Transverse colon (tissue), 4 donors: ENCODE data around the gene ZNF570. TPM values are rescaled to one million over a fixed set of nuclear protein-coding genes. Genes with fewer than 3 reads are reported as not detected.

ENCODE experiments used
- DNase-seq: peaks from one replicate; pipeline ENCODE4 v3.0.0-alpha.2; 2019
- H3K27ac ChIP-seq, 4 donors: fragments of 200-600 bp; sonication (generic); 2 replicates each; pipeline ENCODE4 v1.5.1; 2016 to 2018; ENCODE audit warnings: inconsistent platforms in 4 of 4
- H3K27me3 ChIP-seq: fragments of 200-600 bp; sonication (generic); 2 replicates; pipeline ENCODE4 v1.5.1; 2017; ENCODE audit warnings: inconsistent platforms
- H3K36me3 ChIP-seq, 4 donors: fragments of 200-600 bp; sonication (generic); 2 replicates each; pipeline ENCODE4 v1.5.1; 2017 to 2019; ENCODE audit warnings: inconsistent platforms in 4 of 4
- H3K4me1 ChIP-seq, 4 donors: fragments of 200-600 bp; sonication (generic); 2 replicates each; pipeline ENCODE4 v1.5.1; 2017 to 2020; ENCODE audit warnings: inconsistent platforms in 4 of 4
- H3K4me3 ChIP-seq, 4 donors: fragments of 200-600 bp; sonication (generic); 1 replicate in 1 of 4; 2 replicates in 3 of 4; pipeline versions ENCODE4 v1.5.1 to v1.6.1; 2017 to 2019; ENCODE audit warnings: inconsistent platforms in 4 of 4
- H3K9me3 ChIP-seq, 2 donors: fragments of 200-600 bp; sonication (generic); 2 replicates each; pipeline ENCODE4 v1.5.1; 2017 to 2019; ENCODE audit warnings: inconsistent platforms in 2 of 2
- CTCF ChIP-seq, 5 experiments: fragments of 200-600 bp in 3 of 5; fragments of 450-650 bp in 2 of 5; sonication (generic) in 3 of 5; IDR thresholded peaks; 1 replicate in 2 of 5; 2 replicates in 3 of 5; pipeline ENCODE4 v1.5.1; 2016 to 2017; ENCODE audit warnings: antibody characterized with exemption in 5 of 5, inconsistent platforms in 3 of 5, mild to moderate bottlenecking in 2 of 5, moderate library complexity in 1 of 5
- EP300 ChIP-seq: sonication (generic); formaldehyde crosslinking; IDR thresholded peaks from one replicate; pipeline ENCODE4 v1.6.1; 2017; ENCODE audit warnings: antibody characterized with exemption, low read depth
- POLR2A ChIP-seq: fragments of 450-650 bp; IDR thresholded peaks from one replicate; pipeline ENCODE4 v1.6.1; 2016; ENCODE audit warnings: antibody characterized with exemption, mild to moderate bottlenecking, moderate library complexity
- POLR2AphosphoS5 ChIP-seq, 3 donors: sonication (generic); formaldehyde crosslinking; IDR thresholded peaks; one replicate each; pipeline ENCODE4 v1.6.1; 2016; ENCODE audit warnings: antibody characterized with exemption in 3 of 3
- WGBS, 2 donors: methylation state at CpG; one replicate each; pipeline ENCODE4 v1.1.5; 2018; ENCODE audit warnings: low coverage in 1 of 2; 5-methylcytosine and 5-hydroxymethylcytosine counted together
- in situ Hi-C, 4 donors: fragments of 200-750 bp; cut with MboI; loops; one replicate each; pipeline versions ENCODE4 v1.15.0 to v1.15.1; 2017; ENCODE audit warnings: low sequenced_read_pairs in 3 of 4, low pct_ligation_motif_present in 1 of 4, low pct_unique_long_range_greater_than_20kb in 1 of 4
- intact Hi-C: fragments of 100-400 bp; cut with DNase I; formaldehyde crosslinking; loops from one replicate; pipeline ENCODE4 v1.15.1; 2023; ENCODE audit warnings: low total_unique reads
- total RNA-seq, 4 donors: library from RNA; depleted of rRNA; stranded (reverse); fragments of >200 nt; gene quantifications; one replicate each; pipeline ENCODE4 v1.1.0, GENCODE V29; 2016

The ZNF570 gene
- total RNA-seq, 4 donors from 2014 or later: 0.37 to 4.6 (median 2.7) TPM

- peak overlapping the region; percentile 84 to 93 (median 93) for H3K27ac ChIP-seq
- peaks cover 0 to 3% of the 10 kb centered on the region in 2 donors for H3K9me3 ChIP-seq
- DNase-seq: no peak
- intact Hi-C loops (no loop called here), in situ Hi-C loops (no loop called here)
- peaks cover 0 to 7% (median 3%) of the 10 kb centered on the region in 4 donors for H3K36me3 ChIP-seq
- H3K27me3 ChIP-seq: no peaks in the 10 kb centered on the region
- 5 to 9% methylated on average over 3 to 9 of the region's 9 CpGs for WGBS, 2 donors
- peak overlapping the region; percentile 25 to 80 (median 62) for H3K4me3 ChIP-seq
- H3K4me1 ChIP-seq: peaks cover 0 to 5% (median 5%) of the 10 kb centered on the region in 4 donors
- TF ChIP-seq POLR2AphosphoS5 (IDR thresholded peaks at IDR 0.05): no peak
These were observed 38.0 kb downstream of the ZNF570 start for GRCh38 chr19:37507167-37507464.

- in situ Hi-C loops (no loop called here), intact Hi-C loops (no loop called here)
- Histone ChIP-seq H3K27ac (no peak overlapping the region), H3K4me1 (no peaks in the 10 kb centered on the region), H3K36me3 (peaks cover 0 to 15% (median 5%) of the 10 kb centered on the region in 4 donors), H3K27me3 (no peaks in the 10 kb centered on the region), H3K9me3 (peaks cover 6 to 17% of the 10 kb centered on the region in 2 donors), H3K4me3 (no peak overlapping the region)
- no peak for DNase-seq
- no peak for TF ChIP-seq CTCF (IDR thresholded peaks at IDR 0.05)
- TF ChIP-seq POLR2A: no peak
- TF ChIP-seq POLR2AphosphoS5 (IDR thresholded peaks at IDR 0.05): no peak
- WGBS, 2 donors: 89 to 94% methylated on average over 3 of the region's 3 CpGs
These were observed 42.0 kb downstream of the ZNF570 start for GRCh38 chr19:37511186-37511585.

GRCh38 chr19:37511821-37512220, 42.7 kb downstream of the ZNF570 start:
- intact Hi-C loops: no loop called here
- no peak for TF ChIP-seq EP300
- no peak for TF ChIP-seq CTCF (IDR thresholded peaks at IDR 0.05)
- no peak for TF ChIP-seq POLR2A
- TF ChIP-seq POLR2AphosphoS5 (IDR thresholded peaks at IDR 0.05): no peak
- Histone ChIP-seq H3K27ac (no peak overlapping the region), H3K4me1 (no peaks in the 10 kb centered on the region), H3K4me3 (no peak overlapping the region), H3K27me3 (no peaks in the 10 kb centered on the region), H3K9me3 (peaks cover 6 to 17% of the 10 kb centered on the region in 2 donors), H3K36me3 (peaks cover 0 to 15% (median 5%) of the 10 kb centered on the region in 4 donors)
- WGBS, 2 donors: 90% methylated on average over 3 of the region's 3 CpGs; no CpG with 5 or more reads in 1 of the 2 donors
- in situ Hi-C loops: no loop called here
- no peak for DNase-seq

GRCh38 chr19:37513397-37513796, 44.2 kb downstream of the ZNF570 start:
- DNase-seq: no peak
- no peak overlapping the region for H3K27ac ChIP-seq
- no peaks in the 10 kb centered on the region for H3K4me1 ChIP-seq
- H3K27me3 ChIP-seq: no peaks in the 10 kb centered on the region
- intact Hi-C loops: no loop called here
- TF ChIP-seq POLR2AphosphoS5 (IDR thresholded peaks at IDR 0.05): no peak
- TF ChIP-seq EP300: no peak
- TF ChIP-seq CTCF (IDR thresholded peaks at IDR 0.05): no peak
- no peak for TF ChIP-seq POLR2A
- peaks cover 0 to 15% (median 5%) of the 10 kb centered on the region in 4 donors for H3K36me3 ChIP-seq
- peaks cover 19 to 22% of the 10 kb centered on the region in 2 donors for H3K9me3 ChIP-seq
- no peak overlapping the region for H3K4me3 ChIP-seq
- in situ Hi-C loops: no loop called here
- WGBS, 2 donors: 49 to 58% methylated on average over 2 of the region's 2 CpGs

- Histone ChIP-seq H3K9me3 (peaks cover 31 to 34% of the 10 kb centered on the region in 2 donors), H3K27ac (no peak overlapping the region), H3K27me3 (no peaks in the 10 kb centered on the region), H3K4me3 (no peak overlapping the region), H3K4me1 (no peaks in the 10 kb centered on the region), H3K36me3 (peaks cover 0 to 23% (median 11%) of the 10 kb centered on the region in 4 donors)
- in situ Hi-C loops (no loop called here), intact Hi-C loops (no loop called here)
- TF ChIP-seq CTCF (IDR thresholded peaks at IDR 0.05) (no peak), POLR2AphosphoS5 (IDR thresholded peaks at IDR 0.05) (no peak)
- no peak for DNase-seq
- WGBS, 2 donors: 55% methylated on average over 2 of the region's 2 CpGs; no CpG with 5 or more reads in 1 of the 2 donors
These were observed 50.7 kb downstream of the ZNF570 start for GRCh38 chr19:37519890-37520289.
